ENCODE data around the gene SMIM5.

- TF ChIP-seq CTCF (IDR thresholded peaks at IDR 0.05; ENCODE audit: extremely low read depth in 1 of 2, insufficient read depth in 1 of 2, low read depth in 1 of 2, low read length in 2 of 2), result no peak
- no peak for TF ChIP-seq JUN (IDR thresholded peaks at IDR 0.05; ENCODE audit: borderline replicate concordance, insufficient read depth, insufficient read length, low read depth)
- no peak for TF ChIP-seq POLR2A (IDR thresholded peaks at IDR 0.05; ENCODE audit: low read depth, low read length)
- TF ChIP-seq EZH2 (IDR thresholded peaks at IDR 0.05; ENCODE audit: borderline replicate concordance, low read depth, low read length, severe bottlenecking), result no peak
- no peak for TF ChIP-seq MAX (IDR thresholded peaks at IDR 0.05; ENCODE audit: insufficient read depth, insufficient read length)
- TF ChIP-seq GATA2 (IDR thresholded peaks at IDR 0.05; ENCODE audit: insufficient read depth, insufficient read length, low read depth, low read length), result no peak
- TF ChIP-seq MYC (IDR thresholded peaks at IDR 0.05; ENCODE audit: low read depth, low read length), result no peak
These were observed 4.8 kb upstream of the SMIM5 start for GRCh38 chr17:75628425-75628824.
